WERI-Rb-1 (cell line): Measurements from ENCODE around the gene ZNF367.
"Not testable (repeated sequence)": the region's sequence is repeated elsewhere in the genome, so short reads cannot be mapped to it uniquely, and the experiment has no call there.

ENCODE experiments used
- DNase-seq: peaks from one replicate; pipeline ENCODE4 v3.0.0-alpha.2; 2020
- H3K27ac ChIP-seq: fragments of 250-450 bp; sonication (Bioruptor Pico); 2 replicates; pipeline ENCODE4 v1.5.1; 2020; ENCODE audit warnings: mild to moderate bottlenecking, moderate library complexity
- H3K27me3 ChIP-seq: fragments of 250-450 bp; sonication (Bioruptor Pico); 2 replicates; pipeline ENCODE4 v1.5.1; 2021; ENCODE audit warnings: mild to moderate bottlenecking, low read depth, moderate library complexity; ENCODE audit not compliant: insufficient read depth, severe bottlenecking
- H3K36me3 ChIP-seq: fragments of 250-450 bp; sonication (Bioruptor Pico); 2 replicates; pipeline ENCODE4 v1.5.1; 2020; ENCODE audit warnings: mild to moderate bottlenecking, moderate library complexity
- H3K4me3 ChIP-seq: 2 replicates; pipeline ENCODE4 v1.5.1; 2011; ENCODE audit warnings: low read depth, mild to moderate bottlenecking, control low read depth, low read length
- H3K9me3 ChIP-seq: fragments of 250-450 bp; sonication (Bioruptor Pico); 2 replicates; pipeline ENCODE4 v1.5.1; 2021; ENCODE audit warnings: mild to moderate bottlenecking, moderate library complexity; ENCODE audit not compliant: severe bottlenecking
- TF ChIP-seq, protein P1 (sequence below): IDR thresholded peaks from 2 replicates; pipeline ENCODE4 v1.5.1; 2011; ENCODE audit warnings: low read depth, mild to moderate bottlenecking, control low read depth, inconsistent platforms, low read length

ZNF367 gene

DNA sequence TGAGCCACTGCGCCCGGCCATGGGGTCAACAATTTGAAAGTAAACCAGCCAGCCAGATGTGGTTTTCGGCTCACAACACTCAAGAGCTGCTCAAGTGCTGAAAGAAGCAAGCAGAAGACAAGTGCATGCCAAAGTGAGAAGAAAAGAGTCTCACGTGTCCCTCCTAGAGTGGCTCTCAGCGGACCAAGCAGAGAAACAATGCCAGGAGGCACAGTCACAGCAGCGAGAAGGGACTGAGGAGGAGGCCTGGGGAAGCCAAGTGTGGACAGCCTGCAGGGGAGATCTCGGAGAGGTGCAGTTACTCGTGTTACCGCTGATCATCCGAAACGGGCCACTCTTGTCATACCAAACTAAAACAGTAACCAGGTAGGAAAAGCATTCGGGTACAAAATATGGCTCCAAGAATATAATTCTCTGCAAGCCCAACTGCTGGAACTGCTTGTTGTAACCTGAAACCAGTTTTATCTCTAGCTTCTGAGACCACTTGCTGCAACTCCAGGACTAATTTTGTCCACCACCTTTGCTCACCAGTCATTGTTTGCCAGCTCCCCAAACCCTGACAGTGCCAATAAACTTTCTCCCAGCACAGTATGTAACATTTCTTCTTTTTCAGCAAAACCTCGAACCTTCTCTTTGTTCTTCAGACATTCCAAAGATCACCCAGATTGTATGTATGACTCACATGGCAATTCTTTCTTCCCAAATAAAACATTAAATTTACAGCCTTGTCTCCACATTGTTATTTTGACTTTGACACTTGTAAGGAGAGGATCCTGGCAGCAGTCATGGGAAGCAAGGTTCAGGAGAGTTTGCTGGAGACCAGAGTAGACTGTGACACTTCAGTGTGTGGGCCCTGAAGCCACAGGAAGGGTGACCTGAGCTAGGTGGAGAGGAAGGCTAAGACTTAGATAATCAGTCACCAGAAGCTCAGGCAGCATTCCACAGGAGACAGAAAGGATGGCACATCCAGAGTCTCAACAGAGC, 41.0 kb downstream of the ZNF367 start:
- Histone ChIP-seq H3K27ac (no peak overlapping the region), H3K36me3 (no peaks in the 10 kb centered on the region), H3K27me3 (no peaks in the 10 kb centered on the region), H3K4me3 (no peak overlapping the region), H3K9me3 (no peaks in the 10 kb centered on the region)
- no peak for DNase-seq
- TF ChIP-seq, protein P1, sequence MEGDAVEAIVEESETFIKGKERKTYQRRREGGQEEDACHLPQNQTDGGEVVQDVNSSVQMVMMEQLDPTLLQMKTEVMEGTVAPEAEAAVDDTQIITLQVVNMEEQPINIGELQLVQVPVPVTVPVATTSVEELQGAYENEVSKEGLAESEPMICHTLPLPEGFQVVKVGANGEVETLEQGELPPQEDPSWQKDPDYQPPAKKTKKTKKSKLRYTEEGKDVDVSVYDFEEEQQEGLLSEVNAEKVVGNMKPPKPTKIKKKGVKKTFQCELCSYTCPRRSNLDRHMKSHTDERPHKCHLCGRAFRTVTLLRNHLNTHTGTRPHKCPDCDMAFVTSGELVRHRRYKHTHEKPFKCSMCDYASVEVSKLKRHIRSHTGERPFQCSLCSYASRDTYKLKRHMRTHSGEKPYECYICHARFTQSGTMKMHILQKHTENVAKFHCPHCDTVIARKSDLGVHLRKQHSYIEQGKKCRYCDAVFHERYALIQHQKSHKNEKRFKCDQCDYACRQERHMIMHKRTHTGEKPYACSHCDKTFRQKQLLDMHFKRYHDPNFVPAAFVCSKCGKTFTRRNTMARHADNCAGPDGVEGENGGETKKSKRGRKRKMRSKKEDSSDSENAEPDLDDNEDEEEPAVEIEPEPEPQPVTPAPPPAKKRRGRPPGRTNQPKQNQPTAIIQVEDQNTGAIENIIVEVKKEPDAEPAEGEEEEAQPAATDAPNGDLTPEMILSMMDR, result no peak

DNA sequence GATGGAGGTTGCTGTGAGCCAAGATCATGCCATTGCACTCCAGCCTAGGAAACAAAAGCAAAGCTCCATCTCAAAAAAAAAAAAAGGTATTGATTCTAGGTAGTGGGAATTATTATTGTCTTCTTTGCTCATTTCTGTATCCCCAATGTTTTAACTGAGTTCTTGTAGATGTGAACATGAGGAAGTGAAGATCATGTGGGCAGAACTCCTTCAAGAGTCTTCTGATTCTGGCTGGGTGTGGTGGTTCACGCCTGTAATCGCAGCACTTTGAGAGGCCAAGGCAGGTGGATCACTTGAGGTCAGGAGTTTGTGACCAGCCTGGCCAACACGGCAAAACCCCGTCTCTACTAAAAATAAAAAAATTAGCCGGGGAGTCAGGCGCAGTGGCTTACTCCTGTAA, 42.7 kb downstream of the ZNF367 start:
- not testable (repeated sequence) for H3K27me3 ChIP-seq, H3K4me3 ChIP-seq, DNase-seq, H3K9me3 ChIP-seq, H3K36me3 ChIP-seq, H3K27ac ChIP-seq

DNA sequence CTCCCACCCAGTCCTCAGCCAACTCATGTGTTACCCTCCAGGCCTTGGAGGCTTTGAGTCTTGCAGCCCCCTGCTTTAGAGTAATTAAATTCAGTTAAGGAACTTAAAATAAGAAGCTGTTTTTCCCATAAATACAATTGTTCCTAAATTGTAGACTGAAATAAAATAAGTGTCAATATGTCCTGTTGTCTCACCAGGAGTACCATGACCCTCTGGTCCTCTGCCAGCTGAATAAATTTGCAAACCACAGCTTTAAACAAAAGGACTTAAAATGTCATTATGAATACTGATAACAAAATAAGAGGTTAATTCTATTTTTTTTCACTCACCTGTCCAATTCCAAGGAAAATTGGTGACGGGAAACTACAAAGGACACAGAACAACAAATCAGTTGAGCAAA, 50.2 kb downstream of the ZNF367 start:
- DNase-seq, result no peak
- Histone ChIP-seq H3K27me3 (no peaks in the 10 kb centered on the region), H3K27ac (no peak overlapping the region), H3K9me3 (no peaks in the 10 kb centered on the region), H3K4me3 (no peak overlapping the region), H3K36me3 (no peaks in the 10 kb centered on the region)
- TF ChIP-seq, protein P1, result no peak

DNA sequence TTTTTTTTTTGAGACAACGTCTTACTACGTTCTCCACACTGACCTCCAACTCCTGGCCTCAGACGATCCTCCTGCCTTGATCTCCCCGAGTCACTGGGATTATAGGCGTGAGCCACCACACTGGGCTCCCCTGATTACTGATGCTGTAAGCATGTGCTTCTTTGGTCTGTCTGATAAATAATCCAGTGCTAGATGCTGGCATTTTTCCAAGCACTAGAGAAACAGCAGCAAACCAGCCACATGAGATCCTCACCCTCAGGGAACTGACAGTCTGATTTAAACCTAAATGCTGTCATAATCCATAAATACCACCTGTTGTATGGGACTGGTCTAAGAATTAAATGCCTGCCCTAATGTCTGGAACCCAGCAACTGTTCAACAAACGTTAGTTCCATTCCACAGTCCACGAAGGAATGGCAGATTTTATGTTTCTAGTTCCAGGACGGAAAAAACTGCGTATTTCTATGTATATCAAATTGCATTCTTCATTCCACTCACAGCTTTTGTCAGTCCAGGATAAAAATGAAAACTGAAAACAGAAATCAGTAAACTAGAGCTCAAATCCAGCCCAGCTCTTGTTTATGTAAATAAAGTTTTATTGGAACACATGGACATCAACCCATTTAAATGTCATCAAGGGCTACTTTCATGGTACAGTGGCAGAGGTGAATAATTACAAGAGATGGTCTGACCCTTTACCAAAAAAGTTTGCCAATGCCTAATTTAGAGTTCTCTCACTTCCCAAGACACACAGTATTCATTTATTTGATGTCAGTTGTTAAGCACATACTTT, 54.8 kb downstream of the ZNF367 start:
- H3K4me3 ChIP-seq, result no peak overlapping the region
- no peaks in the 10 kb centered on the region for H3K27me3 ChIP-seq
- no peak for DNase-seq
- no peaks in the 10 kb centered on the region for H3K9me3 ChIP-seq
- H3K36me3 ChIP-seq, result no peaks in the 10 kb centered on the region
- TF ChIP-seq, protein P1, result no peak
- H3K27ac ChIP-seq, result no peak overlapping the region

DNA sequence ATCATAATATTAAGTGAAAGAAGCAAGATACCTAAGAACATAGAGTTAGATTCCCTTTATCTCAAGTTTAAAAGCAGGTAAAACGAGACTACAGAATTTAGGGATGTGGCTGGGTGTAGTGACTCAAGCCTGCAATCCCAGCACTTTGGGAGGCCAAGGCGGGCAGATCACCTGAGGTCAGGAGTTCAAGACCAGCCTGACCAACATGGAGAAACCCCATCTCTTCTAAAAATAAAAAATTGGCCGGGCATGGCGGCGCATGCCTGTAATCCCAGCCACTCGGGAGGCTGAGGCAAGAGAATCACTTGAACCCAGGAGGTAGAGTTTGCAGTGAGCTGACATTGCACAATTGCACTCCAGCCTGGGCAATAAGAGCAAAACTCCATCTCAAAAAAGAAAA, 56.1 kb downstream of the ZNF367 start:
- H3K36me3 ChIP-seq, H3K4me3 ChIP-seq, H3K27me3 ChIP-seq, H3K27ac ChIP-seq, H3K9me3 ChIP-seq, DNase-seq: not testable (repeated sequence)

DNA sequence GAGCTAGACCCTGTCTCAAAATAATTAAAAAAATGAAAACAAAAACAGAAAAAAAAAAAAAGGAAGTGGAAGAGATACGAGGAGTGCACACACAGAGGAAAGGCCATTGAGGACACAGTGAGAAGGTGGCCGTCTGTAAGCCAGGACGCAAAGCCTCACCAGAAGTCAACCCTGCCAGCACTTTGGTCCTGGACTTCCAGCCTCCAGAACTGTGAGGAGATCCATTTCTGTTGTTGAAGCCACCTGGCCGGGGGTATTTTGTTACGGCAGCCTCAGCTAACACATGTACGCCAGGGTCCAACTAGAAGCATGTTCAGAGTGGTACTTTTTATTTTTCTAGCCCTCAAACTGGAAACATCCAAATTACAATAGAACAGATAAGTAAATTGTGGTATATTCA, 56.5 kb downstream of the ZNF367 start:
- Histone ChIP-seq H3K27me3 (no peaks in the 10 kb centered on the region), H3K9me3 (no peaks in the 10 kb centered on the region), H3K27ac (no peak overlapping the region), H3K36me3 (no peaks in the 10 kb centered on the region), H3K4me3 (no peak overlapping the region)
- DNase-seq, result no peak
- TF ChIP-seq, protein P1, result no peak
